Smooth muscle cell of the brain vasculature (primary cell): ENCODE results near the gene SLC10A7.

Source experiments
- DNase-seq: peaks from one replicate; pipeline ENCODE4 v3.0.0-alpha.2; 2012; ENCODE audit warnings: low read depth, low spot score

Gene SLC10A7

DNA sequence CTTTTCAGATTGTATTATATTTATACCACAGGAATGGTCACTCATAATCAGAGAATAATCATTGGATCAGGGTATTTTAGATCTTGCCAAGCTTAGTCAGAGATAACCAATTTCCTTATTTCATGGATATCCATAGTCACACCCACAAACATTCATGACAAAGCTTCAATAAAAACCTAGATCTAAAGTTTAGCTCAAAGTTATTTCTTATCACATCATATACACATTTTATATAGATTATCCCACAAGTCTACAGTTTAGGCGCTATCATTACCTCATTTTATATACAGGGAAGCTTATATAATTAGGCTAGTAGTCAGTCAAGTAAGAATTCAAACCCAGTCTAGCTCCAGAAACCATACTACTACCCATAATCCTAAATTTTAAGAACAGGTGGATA, 82.3 kb downstream of the SLC10A7 start:
- no peak for DNase-seq

DNA sequence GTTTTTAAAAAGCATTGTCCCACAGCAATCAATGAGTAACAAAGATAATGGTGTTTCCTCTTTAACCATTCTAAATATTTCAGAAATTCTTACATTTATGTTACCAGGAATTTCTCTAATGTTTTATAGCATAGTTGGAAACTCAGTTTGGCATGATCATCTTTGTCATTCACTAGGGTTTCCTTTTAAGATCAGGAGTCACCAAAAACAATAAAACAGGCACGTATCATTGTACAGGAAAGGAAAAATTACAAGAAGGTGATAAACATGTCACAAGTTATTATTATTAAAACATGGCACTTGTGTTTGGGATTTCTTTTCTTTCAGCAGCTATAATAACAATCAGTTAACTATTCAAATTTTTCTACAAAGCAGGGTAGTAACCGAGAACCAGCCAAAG, 84.0 kb downstream of the SLC10A7 start:
- DNase-seq: no peak

DNA sequence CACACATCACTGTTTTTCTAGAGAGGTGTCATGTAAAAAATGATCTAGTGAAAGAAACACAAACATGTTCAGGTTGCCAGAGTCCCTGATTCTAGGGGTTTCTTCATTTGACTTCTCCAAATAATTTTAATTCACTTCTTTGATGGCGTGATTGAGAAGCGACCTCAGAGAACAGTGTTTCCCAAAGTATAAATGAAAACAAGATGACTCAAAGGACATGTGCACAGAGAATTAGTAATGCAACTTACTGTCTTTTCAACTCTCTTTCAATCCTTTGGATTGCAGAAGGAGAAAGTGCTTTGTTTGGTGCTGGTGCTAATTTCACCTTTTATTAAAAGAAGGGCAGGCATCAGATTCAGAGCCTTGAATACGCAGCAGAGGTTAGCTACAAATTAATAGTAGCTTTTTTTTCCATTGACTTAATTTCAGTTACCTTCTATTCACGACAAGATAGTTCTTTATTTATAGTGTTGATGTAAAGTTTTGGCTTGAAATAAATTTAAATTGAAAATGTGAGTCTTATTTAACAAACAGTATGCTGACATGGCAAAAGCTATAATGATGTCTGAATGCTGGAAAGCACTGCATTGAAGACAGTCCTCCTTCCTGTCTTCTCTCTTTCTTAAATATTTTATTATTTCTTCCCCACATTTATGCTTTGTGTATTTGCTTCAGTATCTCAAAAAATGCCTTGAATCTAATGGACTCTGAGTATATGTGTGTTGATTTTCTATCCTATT, 85.1 kb downstream of the SLC10A7 start:
- no peak for DNase-seq

DNA sequence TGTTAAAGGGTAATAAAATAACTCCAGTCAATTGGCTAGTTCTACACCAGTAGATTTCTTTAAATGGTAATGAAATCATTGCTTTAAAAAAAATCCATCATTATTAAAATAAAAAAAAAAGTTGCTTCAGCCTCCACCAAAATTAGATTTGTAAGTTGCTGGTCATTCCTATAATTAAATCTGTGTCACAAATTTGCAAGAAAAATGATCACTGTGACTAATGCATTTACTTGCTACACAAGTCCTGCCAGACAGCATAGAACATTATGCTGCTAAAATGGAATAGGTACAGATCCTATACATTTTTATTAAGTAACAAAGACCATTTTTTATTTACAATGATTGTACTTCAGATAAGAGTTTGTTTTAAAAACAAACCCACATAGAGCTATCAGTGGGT, 85.8 kb downstream of the SLC10A7 start:
- DNase-seq: no peak

DNA sequence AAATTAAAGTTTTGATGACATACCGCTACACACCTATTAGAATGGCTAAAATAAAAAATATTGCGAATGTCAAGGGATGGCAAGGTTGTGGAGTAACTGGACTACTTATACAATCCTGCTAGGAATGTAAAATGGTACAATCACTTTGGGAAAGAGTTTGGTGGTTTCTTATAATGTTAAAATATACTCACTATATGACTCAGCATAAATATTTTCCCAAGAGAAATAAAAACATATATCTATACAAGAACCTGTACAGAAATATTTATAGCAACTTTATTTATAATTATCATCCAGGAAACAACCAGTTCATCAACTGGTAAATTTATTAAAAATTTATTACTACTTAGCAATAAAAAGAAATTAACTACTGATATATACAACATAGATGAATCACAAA, 89.7 kb downstream of the SLC10A7 start:
- DNase-seq: no peak

DNA sequence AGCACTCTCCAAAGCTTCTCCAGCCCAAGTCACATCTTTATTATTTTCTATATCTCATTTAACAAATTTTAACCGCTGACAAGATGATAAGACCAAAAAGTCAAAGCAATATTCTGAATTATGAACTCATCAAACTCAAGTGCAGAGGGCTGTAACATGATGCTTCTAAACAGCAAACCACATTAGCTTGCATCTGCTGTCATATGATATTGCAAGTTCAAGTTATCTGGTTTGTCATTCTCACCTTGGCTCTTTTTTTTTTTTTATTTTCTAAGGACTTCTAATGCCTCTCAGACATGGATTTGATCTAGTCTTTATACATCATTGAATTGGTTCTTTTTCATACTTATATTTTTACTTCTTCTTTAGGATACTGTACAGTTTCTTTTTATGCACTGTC, 93.4 kb downstream of the SLC10A7 start:
- no peak for DNase-seq

DNA sequence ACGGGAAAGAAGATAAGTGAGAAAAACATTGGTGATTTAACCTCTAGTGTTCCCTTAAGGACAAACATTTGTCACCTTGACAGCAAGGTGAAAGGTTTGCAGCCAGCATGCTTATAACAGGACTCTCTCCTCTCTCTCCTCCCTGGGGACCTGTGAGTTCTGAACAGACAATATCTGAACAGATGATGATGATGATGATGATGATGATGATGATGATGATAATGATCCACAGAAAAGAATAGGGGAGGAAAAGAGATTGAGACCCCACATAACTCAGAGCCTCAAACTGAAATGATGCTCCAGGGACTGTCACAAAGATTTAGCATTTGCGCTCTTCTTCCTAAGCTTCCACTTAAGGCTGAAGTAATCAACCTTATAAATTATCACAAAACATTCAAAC, 103.9 kb downstream of the SLC10A7 start:
- DNase-seq: no peak

DNA sequence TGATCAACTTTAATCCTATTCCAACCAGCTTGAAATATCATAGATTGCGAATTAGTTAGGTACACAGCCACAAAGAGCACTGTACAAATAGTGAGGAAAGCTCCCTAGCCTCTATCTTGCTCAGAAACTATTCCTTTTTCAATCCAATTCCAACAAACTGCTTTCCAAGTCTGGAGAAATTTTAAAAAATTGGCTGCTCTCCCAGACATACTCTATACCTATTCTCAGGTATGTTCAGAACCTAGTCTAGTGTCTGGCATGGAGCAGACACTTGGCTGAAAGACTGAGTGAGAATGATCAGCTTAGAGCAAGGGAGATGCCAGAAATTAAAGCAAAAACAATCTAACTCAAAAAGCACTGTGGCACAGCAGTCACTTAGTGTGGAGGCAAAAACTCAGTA, 105.9 kb downstream of the SLC10A7 start:
- DNase-seq: no peak

DNA sequence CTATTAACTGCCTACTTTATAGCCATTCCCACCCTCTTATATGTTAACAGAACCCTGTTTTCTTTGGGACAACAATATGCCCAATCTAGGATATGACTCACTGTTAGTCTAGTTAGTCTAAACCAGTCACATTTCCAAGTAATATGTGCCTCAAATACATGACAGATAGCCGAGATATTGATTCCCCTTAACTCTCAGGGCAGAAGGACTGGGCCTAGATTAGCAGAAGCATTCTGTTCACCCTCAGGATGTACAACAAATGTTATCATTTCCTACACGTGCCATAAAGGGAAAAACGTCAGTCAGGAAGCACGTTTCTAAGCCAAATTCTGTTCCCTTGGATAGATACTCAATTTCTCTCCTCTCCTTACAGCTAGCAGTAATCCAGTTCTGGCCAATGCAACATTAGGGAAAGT, 114.1 kb downstream of the SLC10A7 start:
- peak; percentile 3 for DNase-seq

DNA sequence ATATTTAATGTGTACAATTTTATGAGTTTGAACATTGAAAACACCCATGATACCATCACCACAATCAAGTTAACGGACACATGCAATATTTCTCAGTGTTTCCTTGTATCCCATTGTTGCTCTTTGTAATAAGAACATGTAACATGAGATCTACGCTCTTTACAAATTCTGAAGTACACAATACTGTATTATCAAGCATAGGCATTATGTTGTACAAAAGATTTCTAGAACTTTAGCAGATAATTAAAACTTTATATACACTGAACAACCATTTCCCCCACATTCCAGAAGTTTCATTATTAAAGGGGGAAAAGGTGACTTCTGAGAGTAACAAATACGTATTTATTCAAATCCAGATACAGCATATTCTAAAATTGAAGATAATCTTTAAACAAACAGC, 114.5 kb downstream of the SLC10A7 start:
- no peak for DNase-seq

DNA sequence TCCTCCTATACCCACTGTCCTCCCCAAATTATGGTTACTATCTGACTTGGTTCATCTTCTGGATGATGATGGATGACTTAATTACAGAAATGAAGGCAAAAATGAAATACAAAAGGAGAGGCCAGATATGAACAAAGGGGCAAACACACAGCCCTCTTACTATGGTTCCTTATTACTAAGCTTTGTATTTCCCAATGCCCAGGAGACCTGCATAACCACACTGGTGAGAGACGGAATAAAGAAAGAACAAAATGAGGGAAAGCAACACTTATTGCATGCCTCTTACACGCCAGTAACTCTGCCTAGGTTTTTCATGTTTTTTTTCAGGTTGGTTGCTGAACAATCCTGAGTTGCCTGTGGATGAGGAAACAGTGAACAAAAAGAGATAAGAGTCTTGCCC, 120.5 kb downstream of the SLC10A7 start:
- DNase-seq: no peak

DNA sequence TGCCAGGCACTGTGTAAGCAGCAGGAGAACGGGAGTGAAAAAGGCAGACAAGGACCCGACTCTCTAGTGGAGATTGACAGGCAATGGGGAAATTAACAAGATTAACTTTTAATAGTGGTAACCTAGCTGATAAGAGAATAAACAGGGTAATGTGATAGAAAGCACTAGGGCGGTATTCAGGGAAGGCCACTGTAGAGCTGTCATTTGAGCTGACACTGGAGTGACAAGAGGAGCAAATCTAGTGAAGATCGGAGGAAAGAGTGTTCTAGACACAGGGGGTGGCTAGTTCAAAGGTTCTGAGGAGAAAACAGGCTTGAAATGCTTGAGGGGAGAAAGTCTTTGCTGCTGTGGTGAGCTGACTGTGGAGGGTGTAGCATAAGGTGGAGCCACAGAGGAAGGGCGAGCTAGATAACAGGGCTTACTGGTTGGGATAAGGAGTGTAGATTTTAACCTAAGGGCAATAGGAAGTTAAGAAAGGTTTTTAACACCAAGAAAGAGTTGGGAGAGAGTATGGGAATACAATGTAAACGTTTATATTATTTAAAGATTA, 122.8 kb downstream of the SLC10A7 start:
- no peak for DNase-seq

DNA sequence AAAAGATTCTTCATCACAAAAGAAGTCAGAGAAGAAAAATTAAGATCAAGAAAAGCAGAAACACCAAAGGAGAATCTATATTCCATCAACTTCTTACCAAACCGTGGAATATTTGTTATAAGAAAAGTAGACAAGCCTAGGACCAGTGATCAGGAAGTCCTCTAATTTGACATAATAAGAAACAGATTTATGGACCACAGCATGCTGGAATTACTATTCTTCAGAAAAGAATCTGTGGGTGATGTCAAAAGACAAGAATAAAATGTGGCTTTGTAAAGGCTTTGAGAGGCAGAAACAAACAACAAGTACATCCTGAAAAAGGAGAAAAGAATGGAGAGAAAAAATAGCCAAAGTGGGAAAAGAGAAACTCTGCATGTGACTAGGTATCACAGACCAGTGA, 123.3 kb downstream of the SLC10A7 start:
- DNase-seq: no peak

DNA sequence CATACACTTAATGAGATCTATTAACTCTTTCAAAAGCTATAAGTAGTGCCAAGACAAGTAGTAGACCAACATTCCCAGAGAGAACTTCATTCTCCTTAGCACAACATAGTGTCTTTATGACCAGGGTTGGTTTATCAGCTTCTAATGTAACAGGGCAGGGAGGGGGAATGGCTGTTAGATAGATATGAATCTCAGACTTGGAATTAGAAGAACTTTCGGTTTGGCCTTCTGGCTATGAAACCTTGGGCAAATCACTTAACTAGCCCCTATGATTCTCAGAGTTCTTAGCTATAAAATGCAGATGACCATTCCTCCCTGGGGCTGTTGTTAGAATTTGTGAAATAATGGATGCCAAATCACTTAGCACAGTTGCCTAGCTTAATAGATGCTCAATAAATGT, 132.2 kb downstream of the SLC10A7 start:
- no peak for DNase-seq

DNA sequence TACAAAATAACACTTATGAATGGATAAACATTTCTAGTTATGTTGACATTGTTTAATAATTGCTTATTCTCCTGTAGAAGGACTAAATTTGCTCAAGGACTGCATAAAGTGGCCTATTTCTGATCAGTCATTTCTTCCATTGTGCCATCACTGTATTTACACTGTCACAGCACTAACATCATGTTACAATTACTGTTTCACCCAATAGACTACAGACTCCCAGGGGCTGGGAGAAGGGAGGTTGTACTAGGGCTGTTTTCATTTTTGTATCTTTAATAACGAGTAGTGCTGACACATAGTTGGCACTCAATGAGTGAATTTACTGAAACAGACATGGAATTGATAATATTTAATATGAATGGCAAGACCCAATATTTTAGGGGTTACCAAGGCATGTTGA, 139.5 kb downstream of the SLC10A7 start:
- no peak for DNase-seq

DNA sequence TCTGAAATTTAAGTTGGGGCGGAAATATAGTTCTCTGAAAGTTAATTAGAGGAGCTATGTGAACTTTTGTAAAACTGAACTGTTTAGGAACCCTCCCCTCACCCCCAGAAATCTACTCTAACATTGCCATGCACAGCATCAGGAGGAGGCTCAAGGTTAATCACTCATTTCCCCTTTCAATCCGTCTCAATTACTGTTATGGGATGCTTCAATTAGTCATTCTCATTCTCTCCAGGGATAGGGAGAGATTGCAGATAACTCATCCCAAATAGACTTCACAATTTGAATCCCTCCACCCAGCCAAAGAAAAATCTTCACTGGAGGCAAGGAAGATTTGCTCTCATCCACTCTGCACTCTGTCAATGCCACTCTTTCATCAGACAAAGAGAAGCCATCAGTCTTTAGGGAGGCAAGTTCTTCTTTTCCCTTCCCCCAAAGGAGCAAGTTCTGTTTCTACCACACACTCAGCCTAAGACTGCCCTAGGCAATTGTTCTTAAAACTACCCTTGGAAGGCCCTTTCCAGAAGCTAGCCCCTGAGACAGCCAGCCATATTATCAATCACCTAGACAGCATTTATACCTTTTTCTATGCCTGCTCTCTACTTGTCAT, 140.4 kb downstream of the SLC10A7 start:
- DNase-seq: no peak

DNA sequence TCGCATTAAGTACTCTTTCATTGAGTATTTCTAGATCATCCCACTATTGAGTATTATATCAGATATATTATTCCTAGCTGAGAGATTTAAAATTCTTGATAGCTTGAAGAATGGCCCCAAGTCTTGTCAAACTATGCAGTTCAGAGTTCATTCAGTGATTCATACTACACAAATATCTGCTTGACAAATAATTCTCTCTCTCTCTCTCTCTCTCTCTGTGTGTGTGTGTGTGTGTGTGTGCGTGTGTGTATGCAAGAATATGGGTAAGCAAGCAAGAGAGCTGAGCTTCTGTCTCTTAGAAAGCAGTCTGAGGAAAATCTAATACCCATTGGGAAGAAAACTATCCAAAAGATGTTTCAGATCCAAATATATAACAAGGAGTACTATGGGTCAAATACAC, 142.0 kb downstream of the SLC10A7 start:
- DNase-seq: no peak

DNA sequence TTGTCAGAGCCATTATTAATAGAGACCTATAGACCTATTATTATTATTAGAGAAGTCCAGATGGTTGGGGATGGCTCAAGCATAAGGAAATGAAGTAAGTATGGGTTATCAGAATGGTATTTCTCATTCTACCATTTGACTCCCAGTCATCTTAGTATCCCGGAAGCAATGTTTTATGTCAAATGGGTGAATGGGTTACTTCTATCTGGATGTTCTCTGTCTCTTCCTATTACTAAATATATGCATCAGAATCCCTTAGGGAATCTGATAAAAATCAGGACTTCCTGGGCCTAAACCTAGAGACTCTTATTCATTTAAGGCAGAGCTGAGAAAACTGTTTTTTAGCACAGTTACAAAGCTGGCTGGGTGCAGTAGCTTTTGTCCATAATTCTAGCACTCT, 149.9 kb downstream of the SLC10A7 start:
- DNase-seq: no peak

DNA sequence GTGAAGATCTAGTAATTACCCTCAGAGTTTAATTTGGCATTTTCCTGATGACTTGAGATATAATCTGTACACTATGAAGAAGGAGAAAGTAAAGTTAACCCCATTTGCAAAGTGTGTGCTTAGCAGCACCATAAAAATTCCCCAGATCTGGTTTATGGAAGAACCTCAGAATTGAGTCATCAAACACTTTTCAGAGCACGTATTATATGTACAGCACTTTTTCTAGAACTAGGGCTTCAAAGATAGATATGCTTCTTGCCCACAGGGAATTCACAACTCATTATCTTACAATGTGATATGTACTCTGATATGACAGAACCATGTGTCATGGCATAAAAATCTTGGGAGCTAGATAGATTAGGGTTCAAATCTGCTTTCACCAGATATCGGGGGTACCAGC, 150.9 kb downstream of the SLC10A7 start:
- no peak for DNase-seq

DNA sequence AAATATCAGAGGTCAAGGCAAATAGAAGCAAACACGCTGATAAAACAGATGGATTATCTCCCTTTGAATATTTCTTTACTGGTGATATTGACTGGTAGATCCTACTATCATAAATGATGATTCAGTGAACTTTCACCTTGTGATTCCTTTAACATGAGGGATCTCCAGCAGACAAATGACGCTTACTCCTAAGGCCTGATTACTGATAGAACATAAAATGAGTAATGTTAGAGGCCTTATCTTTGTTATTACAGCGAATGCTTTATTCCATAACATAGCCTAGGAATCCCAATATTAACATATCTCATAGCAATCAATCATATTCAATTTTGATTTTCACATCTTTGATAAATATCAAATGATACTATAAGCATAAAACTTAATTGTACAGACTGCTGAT, 152.3 kb downstream of the SLC10A7 start:
- DNase-seq: no peak

DNA sequence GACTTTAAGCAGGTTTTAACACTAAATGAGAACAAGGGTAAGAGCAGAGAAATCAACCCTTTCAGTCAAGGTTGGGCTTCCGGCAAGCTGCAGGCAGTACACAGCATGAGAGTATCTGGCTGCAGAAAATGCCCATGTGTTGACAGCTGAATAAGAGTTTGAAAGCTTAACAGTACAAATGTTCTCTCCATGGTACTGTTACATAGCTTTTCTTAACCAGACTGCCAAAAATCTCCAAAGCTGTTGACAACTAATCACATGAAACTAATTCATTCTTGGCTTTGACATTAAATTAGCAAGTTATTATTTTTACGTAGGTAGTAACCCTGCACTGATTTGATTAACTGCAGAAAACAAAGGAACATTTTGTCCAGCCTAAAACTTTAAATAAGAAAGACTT, 153.5 kb downstream of the SLC10A7 start:
- no peak for DNase-seq

DNA sequence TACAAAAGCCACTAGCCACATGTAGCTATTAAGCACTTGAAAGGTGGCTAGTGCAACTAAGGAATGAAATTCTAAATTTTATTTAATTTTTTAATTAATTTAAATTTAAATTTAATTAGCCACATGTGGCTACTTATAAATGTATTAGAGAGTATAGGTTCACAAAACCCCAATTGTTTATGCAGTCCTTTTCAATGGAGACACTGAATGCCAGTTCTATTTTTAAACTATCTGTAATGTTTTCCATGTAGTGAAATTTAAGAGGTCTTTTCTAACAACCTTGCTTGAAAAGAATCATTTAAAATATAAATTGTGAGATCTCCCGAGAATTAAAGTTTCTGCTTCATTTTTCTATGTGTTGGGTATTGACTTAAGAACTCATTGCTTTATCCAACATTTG, 154.4 kb downstream of the SLC10A7 start:
- no peak for DNase-seq

DNA sequence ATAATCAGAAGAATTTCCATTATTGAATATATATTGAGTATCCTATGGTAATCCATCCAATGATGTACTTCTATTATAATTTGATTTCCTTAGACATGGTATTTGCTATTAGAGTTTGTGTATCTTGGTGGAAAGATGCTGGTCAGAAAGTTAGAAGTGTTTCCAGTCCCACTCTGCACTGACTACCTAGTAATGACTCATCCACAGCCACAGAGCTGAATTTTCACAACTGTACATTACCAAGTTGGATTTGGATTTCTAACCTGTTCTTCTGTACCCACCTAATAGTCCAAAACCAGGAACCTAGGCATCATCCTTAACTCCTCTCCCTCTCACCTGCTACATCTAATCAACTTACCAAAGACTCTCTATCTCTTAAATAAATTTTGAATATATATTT, 162.0 kb downstream of the SLC10A7 start:
- DNase-seq: no peak
